ENCODE measurements around the gene UBAC2.
"Not testable (repeated sequence)": the region's sequence is repeated elsewhere in the genome, so short reads cannot be mapped to it uniquely, and the experiment has no call there.

UBAC2 gene

DNA sequence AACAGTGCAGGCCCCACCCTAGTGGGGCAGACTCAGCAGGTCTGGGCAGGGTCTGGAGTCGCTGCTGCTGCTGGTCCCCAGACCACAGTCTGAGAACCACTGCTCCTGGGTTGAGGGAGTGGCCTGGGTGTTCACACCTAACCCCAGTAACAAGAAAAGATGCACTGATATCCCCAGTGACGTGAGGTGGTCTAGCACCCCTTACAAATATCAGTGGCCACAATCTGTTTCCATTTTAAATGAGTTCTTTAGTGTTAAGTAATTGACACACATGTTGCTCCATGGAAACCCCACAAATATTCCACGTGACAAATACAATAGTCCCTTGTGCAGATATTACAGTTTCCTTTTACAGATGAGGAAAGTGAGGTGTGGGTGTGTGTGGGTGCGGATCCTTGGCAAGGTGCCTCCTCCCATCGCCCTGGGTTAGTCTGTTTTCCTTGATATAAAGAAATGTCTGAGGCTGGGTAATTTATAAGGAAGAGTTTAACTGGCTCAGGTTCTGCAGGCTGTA lies 202.9 kb downstream of the UBAC2 start:
- DNase-seq: no peak

DNA sequence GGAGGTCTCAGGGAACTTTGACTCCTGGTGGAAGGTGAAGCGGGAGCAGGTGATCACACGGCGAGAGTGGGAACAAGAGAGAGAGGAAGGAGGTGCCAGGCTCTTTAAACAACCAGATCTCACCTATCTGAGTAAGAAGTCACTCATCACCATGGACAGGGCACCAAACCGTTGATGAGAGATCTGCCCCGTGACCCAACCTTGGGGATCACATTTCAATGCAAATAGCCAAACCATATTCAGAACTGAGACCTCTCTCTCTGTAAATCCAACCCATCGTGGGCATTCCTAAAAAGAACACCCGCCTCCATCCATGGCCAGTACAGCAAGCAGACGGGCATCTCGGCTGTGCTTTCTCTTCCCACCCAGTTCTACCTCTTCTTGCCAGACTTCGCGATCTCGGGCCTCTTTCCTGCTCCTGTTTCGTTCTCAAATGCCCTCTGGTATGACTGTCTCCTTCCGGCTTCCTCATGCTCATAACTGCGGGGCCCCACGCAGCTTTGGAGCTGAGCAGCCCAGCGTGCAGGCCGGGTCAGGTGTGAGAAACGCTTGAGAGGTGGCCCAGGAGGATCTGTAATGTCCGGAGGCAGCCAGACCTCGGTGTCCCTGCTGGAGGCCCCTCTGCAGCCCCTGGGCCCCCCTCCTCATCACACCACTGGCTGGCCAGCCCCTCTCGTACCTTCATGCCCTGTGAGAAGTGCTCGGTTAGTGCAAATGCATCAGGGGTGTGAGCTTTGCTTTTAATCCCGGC lies 203.5 kb downstream of the UBAC2 start:
- DNase-seq: no peak

DNA sequence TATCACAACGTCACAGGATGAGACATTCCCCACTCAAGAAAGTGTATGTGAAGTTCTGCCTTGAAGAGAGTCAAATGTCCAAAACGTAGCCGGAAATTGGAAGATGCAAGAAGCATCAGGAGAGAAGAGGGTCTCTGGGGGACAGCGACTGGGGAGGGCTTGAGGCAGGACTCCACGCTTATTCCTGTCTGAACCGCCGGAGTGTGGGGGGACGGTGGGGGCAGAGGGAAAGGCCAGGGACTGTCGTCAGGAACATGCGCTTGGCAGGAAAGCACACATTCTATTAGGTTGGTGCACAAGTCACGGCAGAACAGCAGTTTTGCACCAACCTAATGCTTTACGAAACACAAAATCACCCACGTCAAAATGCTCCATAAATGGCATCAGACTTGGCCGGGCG lies 205.3 kb downstream of the UBAC2 start:
- no peak for DNase-seq

DNA sequence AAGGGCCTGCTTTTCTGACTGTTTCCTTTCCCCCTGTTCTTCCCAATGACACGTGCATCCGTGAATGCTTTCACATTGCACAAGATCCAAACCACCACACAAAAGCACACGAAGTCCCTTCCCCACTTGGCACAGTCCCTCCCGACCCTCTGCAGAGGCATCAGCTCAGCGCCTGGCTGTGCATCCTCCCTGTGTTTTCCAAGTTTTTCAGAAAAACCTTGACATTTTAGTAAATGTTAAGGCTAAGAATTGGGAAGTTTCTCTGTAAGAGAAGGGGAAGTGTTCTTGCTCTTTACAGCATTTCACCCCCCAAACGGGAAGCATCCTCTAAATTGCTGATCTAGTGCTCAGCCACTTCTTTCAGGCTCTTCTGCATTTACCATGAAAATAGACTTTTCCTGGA lies 206.1 kb downstream of the UBAC2 start:
- DNase-seq: peak; percentile 51

- no peak for DNase-seq
These were observed 207.4 kb downstream of the UBAC2 start for GRCh38 chr13:99407906-99408702.

DNA sequence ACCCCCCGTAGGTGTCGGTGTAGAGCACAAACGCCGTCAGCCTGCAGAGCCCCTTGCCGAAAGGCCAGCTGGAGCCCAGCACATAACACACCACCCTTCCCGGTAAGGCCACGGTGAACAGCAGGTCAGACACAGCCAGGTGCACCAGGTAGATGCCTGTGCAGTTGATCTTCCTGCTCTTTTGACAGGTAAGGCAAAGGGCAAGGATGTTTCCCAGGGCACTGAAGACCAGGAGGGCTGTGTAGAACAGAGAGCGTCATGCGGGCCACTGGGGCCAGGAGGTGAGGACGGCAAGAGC lies 208.0 kb downstream of the UBAC2 start:
- DNase-seq: no peak

- DNase-seq: not testable (repeated sequence)
These were observed 208.9 kb downstream of the UBAC2 start for GRCh38 chr13:99409461-99410083.

DNA sequence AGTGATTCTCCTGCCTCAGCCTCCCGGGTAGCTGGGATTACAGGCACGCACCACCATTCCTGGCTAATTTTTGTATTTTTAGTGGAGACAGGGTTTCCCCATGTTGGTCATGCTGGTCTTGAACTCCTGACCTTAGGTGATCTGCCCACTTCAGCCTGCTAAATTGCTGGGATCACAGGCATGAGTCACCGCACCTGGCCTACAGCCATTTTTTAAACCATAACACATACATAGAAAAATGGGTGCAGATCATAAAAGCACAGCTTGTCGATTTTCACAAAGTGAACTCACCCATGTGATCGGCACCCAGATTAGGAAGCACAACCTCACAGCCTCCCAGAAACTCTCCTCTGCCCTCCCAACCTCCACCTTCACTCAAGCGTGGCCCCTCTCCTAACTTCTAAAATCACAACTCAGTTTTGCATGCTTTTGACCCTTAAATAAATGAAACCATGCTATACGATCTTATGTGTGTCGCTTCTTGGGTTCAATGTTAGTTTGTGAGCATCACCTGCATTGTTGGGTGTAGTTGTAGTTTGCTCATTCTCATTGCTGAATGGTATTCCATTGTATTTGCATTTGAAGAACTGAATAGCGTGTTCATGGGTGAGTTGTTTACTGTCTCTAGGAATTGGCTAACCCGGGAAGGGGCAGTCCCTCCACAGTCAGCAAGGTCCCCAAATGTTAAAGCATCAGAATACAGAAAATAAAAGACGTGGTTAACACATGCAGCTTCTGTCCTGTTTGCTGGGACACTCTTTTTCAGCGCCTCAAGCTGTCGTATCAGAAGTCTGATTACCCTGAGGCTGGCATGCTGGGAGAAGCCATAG lies 210.2 kb downstream of the UBAC2 start:
- not testable (repeated sequence) for DNase-seq

DNA sequence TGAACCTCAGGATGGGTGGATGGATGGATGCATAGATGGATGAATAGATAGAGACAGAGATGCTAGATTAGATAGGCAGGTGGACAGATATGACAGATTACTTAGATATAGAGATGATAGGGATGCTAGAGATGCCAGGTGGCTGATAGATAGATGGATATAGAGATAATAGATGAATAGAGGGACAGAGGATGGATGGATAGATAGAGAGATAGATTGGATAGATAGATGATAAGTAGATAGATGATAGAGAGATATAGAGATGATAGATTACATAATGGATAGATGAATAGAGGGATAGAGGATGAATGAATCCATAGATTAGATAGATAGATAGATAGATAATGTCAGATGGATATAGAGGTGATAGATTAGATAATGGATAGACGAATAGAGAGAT lies 212.2 kb downstream of the UBAC2 start:
- no peak for DNase-seq

GRCh38 chr13:99414048-99414995 lies 213.7 kb downstream of the UBAC2 start:
- DNase-seq: no peak

GRCh38 chr13:99415014-99415650 lies 214.5 kb downstream of the UBAC2 start:
- DNase-seq: no peak

DNA sequence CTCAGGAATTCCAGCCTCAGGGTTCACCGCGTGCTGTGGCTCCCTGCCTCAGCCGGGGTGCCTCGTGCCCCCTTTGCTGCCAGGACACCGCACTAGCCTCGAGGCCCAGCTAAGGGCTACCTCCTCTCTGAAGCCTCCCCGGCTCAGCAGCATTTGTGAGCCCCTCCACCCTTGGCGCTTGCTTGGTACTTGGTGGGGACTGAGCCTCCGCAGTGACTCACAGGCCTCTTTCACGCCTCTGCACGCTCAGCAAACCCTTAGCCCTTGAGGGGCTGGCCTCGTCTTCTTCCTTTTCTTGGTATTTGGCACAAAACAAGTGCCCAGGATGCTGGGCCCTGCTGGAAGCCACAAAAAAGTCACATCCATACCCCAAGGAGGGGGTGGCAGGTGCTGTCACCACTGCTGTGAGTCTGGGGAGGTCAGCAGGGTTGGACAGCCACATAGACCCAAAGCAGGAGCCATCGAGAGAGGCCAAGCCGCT lies 215.2 kb downstream of the UBAC2 start:
- no peak for DNase-seq

- no peak for DNase-seq
These were observed 215.9 kb downstream of the UBAC2 start for GRCh38 chr13:99416411-99417121.

GRCh38 chr13:99417201-99418102 lies 216.8 kb downstream of the UBAC2 start:
- no peak for DNase-seq

GRCh38 chr13:99418103-99418842 lies 217.6 kb downstream of the UBAC2 start:
- DNase-seq: no peak

- no peak for DNase-seq
These were observed 218.1 kb downstream of the UBAC2 start for GRCh38 chr13:99418843-99419140.

DNA sequence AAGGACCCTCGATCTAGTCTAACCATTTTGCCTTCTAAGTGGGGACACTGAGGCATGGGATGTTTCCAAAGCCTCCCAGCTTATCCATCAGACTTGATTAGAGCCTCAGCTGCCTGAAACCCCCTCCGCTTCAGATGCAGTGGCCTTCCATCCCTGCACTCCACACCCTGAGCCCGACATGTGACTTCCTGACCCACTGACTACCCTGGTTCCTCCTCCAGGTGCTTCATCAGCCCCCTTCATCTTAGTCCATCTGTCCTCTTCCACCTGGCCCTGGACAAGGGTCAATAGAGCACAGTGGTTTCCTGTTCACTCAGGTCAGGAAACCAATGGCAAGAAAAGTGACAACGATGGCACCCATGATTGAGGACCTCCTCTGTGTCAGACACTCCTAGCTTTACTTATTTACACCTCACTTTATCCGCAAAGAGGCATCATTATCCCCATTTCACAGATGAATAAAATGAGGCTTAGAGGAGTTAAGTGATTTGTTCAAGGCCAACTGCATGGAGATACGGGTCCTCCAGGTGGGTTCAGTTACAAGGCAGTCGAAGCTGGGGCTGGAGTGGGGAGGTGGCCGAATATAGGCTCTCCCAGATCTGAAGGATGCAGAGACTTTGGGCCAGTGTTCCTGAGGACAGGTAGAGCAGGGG lies 219.1 kb downstream of the UBAC2 start:
- DNase-seq: no peak

- no peak for DNase-seq
These were observed 220.6 kb downstream of the UBAC2 start for GRCh38 chr13:99421271-99421670.
